Sigmoid colon (tissue), 4 donors: Measurements from ENCODE around the gene IPO8.

Source experiments
- CTCF ChIP-seq, 4 experiments: fragments of 450-650 bp in 3 of 4; fragments of 200-600 bp in 1 of 4; IDR thresholded peaks; one replicate each; pipeline ENCODE4 v1.5.1; 2016 to 2019; ENCODE audit warnings: antibody characterized with exemption in 4 of 4, mild to moderate bottlenecking in 3 of 4, moderate library complexity in 2 of 4
- EP300 ChIP-seq, 4 donors: sonication (generic); formaldehyde crosslinking; IDR thresholded peaks; one replicate each; pipeline ENCODE4 v1.6.1; 2017; ENCODE audit warnings: antibody characterized with exemption in 4 of 4
- POLR2A ChIP-seq, 2 donors: fragments of 450-650 bp; IDR thresholded peaks; one replicate each; pipeline ENCODE4 v1.6.1; 2016; ENCODE audit warnings: antibody characterized with exemption in 2 of 2, mild to moderate bottlenecking in 2 of 2, moderate library complexity in 2 of 2
- POLR2AphosphoS5 ChIP-seq, 4 donors: sonication (generic); formaldehyde crosslinking; IDR thresholded peaks; one replicate each; pipeline ENCODE4 v1.6.1; 2017; ENCODE audit warnings: antibody characterized with exemption in 4 of 4

GRCh38 chr12:30706476-30706875 lies 10.8 kb upstream of the IPO8 start:
- TF ChIP-seq CTCF (IDR thresholded peaks at IDR 0.05) (no peak), POLR2A (IDR thresholded peaks at IDR 0.05) (no peak), POLR2AphosphoS5 (IDR thresholded peaks at IDR 0.05) (no peak), EP300 (IDR thresholded peaks at IDR 0.05) (no peak)
